NCI-H345 (cell line): ENCODE results near the gene UROC1.

ENCODE experiments used
- DNase-seq: peaks from one replicate; lab custom pipeline; 2025; lab: John Stamatoyannopoulos, UW

The UROC1 gene

GRCh38 chr3:126440709-126440995 lies 76.9 kb downstream of the UROC1 start:
- no peak for DNase-seq

GRCh38 chr3:126439968-126440708 lies 77.4 kb downstream of the UROC1 start:
- no peak for DNase-seq

GRCh38 chr3:126439346-126439967 lies 78.1 kb downstream of the UROC1 start:
- no peak for DNase-seq

GRCh38 chr3:126438746-126439145 lies 78.8 kb downstream of the UROC1 start:
- no peak for DNase-seq

DNA sequence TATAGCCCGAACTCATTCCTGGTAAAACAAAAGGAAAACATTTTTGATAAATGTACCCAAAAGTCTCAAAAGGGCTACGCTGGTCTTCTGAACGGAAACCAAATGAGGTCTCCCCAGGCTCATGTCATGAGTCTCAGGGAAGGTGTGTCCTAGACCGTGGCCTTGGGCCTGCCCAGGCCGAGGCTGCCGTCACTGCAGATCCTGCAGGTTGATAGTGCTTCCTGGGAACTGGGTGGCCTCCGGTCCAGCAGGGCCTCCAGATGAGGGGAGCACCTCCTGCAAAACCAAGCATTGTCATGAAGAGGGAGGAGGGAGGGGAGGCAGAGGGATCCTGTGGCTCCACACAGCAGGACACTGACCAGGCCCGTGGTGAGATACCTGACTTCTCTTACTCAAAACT lies 79.4 kb downstream of the UROC1 start:
- no peak for DNase-seq

DNA sequence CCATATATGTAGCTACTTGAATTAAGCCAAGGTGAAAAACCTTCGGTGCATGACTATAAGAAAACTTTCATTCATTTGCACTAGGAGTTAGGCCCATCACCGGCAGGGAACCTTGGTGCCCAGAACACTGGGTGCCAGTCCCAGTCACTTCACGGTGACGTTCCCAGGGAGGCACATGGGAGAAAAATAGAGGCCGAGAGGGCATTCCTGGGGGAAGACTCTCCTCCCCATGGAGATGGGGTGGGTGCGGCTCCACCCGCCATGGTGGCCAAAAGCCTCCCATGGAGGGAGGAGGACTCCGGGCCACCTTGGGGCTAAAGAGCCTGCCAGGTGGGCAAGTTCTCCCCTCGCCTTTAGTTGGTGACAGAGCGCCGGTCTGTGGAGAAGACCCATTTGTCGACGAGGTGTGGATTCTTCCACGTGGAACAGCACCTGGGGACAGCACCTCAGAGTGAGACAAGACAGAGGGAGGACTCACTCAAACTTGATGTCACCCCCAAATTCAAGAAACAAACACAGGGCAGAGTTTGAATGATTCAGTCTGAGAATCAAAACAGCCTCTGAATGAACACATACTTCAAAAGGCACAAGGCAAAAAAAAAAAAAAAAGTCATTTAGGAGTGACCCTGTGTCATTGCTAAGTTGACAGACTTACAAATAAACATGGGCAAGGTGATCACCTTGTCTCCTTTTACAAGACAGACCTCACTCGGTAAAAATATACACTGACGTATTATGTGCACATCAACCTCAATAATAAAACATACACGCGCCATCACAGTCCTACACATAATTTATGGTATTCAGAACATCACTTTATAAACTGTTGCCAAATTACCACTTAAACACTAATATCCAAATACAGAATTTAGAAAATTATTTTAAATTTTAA lies 80.5 kb downstream of the UROC1 start:
- DNase-seq = no peak

GRCh38 chr3:126435456-126436315 lies 81.9 kb downstream of the UROC1 start:
- DNase-seq = no peak

DNA sequence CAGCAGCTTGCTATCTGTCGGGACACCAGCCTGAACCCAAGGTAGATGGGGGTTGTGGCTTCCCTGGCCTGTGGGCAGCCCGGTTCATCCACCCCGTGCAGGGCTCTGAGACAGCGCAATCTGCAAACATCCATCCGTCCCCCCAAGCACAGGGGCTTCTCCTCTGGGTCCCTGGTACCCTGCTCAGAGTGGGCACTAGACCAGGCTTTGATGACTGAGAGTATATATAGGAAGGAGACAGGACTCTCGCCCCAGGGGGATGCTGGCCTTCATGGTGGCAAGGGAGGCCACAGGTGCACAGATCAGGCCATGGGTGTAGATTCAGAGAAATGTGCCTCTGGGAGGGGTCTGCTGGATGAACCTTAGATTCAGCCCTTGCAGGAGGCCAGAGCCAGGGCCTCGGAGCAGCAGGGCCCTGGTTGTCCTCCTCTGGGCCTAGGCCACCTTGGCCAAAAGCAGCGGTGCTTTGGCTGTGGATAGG lies 82.6 kb downstream of the UROC1 start:
- DNase-seq = no peak

DNA sequence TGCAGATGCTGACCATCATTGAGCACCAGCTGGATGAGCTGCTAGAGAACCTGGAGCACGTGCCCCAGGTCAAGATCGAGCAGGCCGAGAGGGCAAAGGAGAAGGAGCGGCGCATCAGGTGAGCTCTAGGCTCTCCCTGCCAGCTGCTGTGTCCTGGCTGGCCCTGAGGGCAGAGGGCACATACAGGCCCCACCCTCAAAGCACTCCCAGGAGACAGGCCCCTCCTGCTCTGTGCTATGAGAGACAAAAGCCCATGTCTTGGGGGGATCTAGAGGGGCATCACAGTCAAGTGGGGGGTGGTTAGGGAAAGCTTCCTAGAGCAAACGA lies 83.3 kb downstream of the UROC1 start:
- DNase-seq = no peak

DNA sequence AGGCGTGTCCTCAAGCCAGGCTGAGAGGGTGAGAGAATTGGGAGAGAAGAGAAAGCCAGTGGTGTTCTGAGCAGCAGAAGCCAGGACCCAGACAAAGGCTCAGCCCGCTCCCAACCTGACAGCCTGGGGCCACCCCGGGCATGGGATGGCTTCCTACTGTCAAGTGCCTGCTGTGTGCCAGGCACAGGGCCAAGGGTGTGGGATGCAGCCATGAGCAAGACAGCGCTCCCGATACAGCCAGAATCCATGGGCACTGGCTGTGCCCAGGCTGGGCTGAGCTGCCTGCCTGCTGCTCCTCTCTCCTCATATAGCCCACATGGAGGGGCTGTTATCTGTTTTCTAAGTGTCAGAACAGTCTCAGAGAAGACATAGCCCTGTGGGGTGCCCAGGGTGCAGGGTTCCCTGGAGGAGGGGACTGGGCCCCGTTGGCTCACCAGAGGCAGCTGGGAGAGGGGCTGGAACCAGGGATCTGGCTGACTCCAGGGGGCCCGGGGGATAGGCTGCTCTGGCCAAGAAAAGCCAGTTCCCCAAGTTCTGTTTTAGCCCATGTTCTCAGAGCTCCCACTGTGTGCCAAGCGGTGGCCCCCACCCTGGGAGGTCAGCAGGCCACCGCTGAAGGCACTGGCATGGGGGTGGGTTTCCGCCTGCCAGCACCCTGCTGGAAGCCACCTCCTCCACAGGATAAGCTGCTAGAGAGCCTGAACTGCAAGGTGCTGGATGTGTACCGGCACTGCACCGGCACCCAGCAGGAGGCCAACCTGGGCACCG lies 83.9 kb downstream of the UROC1 start:
- peak; percentile 89 for DNase-seq

DNA sequence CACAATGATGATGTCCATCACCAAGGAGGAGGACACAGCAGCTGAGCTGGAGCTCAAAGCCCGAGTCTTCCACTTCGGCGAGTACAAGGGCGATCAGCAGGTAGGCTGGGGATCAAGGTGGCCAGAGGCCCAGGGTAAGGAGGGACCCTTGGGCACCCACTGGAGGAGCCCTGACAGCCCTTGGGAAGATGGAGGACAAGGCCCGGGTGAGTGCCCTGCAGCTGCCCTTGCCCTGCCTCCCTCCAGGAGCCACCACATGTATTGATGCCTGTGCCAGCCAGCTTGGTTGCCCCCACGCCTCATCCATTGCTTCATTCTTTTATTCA lies 84.5 kb downstream of the UROC1 start:
- no peak for DNase-seq

GRCh38 chr3:126432361-126433104 lies 85.0 kb downstream of the UROC1 start:
- DNase-seq = no peak
